GM18499 (cell line): ENCODE measurements around the gene SHISA8.
"Not testable (repeated sequence)": the region's sequence is repeated elsewhere in the genome, so short reads cannot be mapped to it uniquely, and the experiment has no call there.

Experiments
- ATAC-seq: cut with Tn5 transposase; IDR thresholded peaks from one replicate; pipeline ENCODE4 v1.9.1; 2021; ENCODE audit warnings: moderate number of reproducible peaks; ENCODE audit not compliant: insufficient read depth, unreplicated experiment

The SHISA8 gene

GRCh38 chr22:41915035-41915785 lies at the start of gene SHISA8:
TSS of gene SHISA8 (minus strand) at chr22:41915074. CDS start at chr22:41914667, 407 bp downstream.
- no peak for ATAC-seq

DNA sequence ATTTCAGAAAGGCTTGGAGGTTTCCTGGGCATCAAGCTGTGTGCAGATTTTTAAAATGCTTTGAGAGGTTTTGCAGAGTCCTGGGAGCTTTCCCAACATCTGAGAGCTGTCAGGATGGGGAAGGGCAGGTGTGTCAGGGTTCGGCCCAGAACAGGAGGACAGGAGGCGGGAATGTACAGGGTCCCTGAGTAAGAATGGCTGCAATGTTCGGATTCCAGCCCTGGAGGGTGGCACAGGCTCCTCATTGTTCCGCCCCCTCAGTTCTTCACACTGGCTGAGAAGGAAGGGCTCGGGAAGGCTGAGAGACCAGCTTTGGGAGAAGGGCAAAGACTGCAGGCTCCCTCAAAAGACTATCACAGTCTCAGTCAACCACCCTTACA lies 49.2 kb upstream of the SHISA8 start:
- no peak for ATAC-seq

DNA sequence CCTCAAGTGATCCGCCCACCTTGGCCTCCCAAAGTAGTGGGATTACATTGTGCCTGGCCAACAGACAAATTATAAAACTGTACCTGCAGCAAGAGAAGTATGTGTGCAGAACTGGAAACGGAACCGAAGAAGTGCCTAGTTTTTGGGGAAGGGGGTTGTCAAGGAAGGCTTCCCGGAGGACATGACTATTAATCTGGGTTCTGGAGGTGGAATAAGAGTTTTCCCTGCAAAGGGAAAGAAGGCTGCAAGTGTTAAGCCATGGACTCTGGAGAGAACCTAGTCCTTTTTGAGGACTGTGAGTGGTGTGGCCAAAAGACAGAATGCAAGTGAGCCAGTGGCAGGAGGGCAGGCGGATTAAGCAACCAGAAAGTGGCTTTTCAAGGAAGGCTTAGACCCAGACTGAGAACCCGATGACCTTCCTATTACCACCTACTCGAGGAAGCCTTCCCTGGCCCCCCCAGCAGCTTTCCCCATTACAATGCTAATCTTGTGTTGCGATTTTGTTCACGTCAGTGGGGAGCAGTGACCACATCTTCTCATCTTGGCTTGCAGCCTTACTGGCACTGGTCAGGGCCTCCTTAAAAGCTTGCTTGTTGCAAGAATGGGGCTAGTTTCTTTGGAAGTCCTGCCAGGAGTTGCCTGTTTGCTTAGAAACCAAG lies 48.7 kb upstream of the SHISA8 start:
- ATAC-seq: no peak

DNA sequence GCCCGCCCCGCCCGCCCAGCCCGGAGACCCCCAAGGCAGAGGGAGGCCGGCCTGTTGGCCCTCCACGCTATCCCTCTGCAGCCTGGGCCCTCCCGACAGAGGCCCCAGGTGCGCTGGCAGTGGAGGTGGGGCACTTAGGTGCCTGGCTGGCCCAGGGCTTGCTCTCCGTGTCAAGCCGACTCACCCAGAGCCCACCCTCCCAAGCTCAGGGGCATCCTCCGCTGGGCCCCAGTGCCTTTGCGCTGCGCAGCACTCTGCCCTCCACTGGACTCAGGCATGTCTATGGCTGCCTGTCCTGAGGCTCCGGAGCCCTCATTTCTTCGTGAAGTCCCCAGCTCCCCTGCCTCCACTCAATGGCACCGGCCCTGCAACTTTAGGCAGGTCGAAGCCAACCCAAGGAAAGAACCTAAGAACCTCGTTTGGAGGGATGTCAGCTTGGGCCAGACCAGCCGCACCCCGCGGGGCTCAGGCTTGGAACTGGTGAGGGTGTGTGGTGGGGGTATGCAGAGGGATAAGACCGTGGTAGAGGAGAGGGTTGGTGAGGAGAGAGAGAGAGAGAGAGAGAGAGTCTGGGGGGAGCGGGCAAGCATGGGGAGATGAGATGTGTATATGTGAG lies 43.2 kb upstream of the SHISA8 start:
- no peak for ATAC-seq

DNA sequence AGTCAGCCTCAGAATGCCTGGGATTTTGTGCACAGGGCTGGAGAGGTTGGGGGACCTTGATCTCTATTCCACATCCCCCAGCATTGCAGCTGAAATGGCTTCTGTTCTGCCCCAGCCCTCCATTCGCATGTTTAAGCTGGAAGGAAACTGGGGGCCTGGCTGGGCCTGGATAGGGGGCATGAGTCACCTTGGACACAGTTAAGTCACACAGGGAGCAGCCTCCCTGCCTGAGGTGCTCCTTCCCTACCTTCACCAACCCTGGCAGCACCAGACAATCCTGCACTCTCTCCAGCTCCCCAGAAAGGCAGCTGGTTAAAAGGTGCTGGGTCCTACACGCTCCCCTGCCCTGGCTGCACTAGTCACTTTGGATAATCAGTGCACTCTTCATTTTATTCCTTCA lies 37.8 kb upstream of the SHISA8 start:
- no peak for ATAC-seq

- ATAC-seq: no peak
Measured at GRCh38 chr22:41951898-41952474, 37.1 kb upstream of the SHISA8 start, which contains the start of gene SMIM45. TSS of gene SMIM45 (plus strand) at chr22:41952150.

DNA sequence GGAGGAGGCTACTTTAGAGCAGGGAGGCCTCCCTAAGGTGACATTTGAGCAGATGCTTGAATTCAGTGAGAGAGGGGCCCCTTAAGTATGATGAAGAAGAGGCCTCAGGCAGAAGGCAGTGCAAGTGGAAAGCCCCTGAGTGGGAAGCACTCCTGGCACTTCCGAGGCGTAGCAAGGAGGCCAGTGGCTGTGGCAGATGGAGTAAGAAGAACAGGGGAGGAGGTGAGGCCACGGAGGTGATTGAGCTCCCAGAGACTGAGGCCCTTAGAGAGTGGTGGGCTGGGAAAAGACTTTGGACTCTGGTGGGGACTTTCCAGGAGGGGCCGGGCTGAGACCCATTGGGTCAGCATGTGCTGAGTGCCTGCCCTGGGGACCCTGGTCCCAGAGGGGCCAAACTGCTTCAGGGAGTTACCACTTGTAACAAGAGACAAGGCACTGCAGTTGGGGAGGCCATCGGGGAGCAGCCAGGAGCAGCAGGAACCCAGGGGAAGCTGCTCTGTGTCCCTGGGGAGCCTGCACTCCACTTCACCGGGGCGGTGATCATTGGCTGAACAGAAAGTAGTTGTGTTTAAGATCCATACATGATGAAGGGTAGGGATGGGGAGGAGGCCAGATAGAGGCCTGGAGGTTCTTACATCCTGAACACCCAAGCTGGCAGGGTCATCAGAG lies 34.6 kb upstream of the SHISA8 start:
- no peak for ATAC-seq

GRCh38 chr22:41948928-41949296 lies 34.0 kb upstream of the SHISA8 start:
- ATAC-seq: not testable (repeated sequence)

DNA sequence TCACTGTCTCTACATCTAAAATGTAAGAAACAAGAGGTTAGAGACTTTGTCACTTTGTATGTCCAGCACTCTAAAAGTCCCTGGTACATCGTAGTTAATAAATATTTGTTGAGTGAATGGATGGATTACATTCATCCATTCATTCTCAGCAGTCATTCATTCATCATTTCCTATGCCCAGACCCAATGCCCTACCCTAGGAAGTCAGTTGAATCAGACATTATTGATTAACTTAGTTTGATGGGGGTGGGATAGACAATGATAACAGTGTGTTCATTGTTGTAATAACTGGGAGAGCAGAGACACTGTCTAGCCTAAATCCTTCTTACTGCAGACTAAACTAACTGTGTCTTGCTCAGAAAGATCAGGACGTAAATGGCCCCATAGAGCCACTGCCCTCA lies 33.3 kb upstream of the SHISA8 start:
- ATAC-seq: no peak

DNA sequence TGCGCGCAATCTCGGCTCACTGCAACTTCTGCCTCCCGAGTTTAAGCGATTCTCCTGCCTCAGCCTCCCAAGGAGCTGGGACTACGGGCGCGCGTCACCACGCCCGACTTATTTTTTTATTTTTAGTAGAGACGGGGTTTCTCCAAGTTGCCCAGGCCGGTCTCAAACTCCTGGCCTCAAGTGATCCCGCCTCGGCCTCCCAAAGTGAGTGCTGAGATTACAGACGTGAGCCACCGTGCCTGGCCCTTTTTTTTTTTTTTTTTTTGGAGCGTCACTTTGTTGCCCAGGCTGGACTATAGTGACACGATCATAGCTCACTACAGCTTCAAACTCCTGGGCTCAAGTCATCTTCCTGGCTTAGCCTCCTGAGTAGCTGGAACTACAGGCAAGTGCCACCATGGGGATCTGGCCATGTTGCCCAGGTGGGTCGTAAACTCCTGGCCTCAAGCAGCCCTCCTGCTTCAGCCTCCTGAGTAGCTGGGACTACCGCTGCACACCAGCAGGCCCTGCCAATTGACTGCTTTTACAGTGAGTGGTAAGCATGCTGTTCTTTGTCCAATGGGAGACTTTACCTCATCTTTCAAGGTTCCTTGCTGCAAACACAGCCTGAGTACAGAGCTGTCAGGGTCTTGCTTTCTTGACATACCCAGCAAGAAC lies 32.7 kb upstream of the SHISA8 start:
- ATAC-seq: no peak

- ATAC-seq: no peak
Measured at GRCh38 chr22:41946629-41947423, 32.0 kb upstream of the SHISA8 start, which contains the start of gene CENPM. TSS of gene CENPM (minus strand) at chr22:41947152. CDS start at chr22:41947076, 76 bp downstream.

DNA sequence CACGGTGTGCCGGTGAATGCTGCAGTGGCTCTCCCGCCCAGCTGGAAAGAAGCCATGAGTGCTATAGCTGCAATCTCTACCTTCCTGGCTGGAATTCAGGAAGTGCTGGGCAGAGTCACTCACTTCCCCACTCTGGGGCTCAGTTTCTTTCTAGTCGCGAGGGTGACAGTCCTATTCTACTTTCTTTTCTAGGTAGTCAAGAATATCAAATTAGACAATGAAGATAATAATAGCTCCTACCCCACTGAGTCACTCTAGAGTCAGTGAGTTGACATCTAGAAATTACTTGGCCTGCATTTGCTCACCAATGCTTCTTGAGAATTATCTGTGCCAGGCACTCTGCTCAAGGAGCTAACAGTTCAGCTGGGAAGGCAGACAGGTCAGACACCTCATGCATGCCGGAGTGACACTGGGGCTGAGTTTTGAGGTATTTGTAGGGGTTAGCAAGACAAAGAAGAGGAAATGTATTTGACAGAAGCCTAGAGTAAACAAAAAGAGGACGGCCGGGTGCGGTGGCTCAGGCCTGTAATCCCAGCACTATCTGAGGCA lies 28.9 kb upstream of the SHISA8 start:
- no peak for ATAC-seq

GRCh38 chr22:41940832-41941765 lies 26.2 kb upstream of the SHISA8 start:
- ATAC-seq: no peak

DNA sequence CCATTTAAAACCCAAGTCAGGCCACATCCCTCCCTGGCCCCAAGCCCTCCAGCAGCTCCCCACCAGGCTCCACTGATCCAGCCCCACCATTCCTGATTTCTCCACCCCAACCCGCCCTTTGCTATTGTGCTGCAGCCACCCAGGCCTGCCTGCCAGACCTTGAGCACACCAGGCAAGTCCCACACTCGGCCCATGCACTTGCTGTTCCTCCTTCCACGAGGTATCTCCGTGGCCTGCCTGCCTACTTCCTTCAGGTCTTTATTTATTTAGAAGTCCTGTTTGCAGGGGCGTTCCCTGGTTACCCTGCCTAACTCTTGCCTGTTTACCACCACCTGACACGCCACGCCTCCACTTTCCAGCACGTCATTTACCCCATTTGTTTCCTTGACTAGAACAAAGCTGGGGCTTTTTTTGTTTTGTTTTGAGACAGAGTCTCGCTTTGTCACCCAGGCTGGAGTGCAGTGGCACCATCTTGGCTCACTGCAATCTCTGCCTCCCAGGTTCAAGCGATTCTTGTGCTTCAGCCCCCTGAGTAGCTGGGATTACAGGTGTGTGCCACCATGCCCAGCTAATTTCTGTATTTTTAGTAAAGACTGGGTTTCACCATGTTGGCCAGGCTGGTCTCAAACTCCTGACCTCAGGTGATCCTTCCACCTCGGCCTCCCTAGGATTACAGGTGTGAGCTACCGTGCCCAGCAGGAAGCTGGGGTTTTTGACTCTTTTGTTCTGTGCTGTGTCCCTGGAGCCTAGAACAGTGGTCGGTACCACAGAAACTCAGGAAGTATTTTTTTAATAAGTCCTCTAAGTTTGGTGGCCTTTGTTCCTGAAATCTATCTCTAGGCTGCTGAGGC lies 25.3 kb upstream of the SHISA8 start:
- peak; percentile 36 for ATAC-seq

GRCh38 chr22:41936894-41937169 lies 22.0 kb upstream of the SHISA8 start:
- no peak for ATAC-seq

GRCh38 chr22:41935509-41935908 lies 20.6 kb upstream of the SHISA8 start:
- ATAC-seq: no peak

- no peak for ATAC-seq
Measured at GRCh38 chr22:41935015-41935351, 20.1 kb upstream of the SHISA8 start.
